Endodermal cell (in vitro differentiated cells): Measurements from ENCODE around the gene PRPF6. TPM values are rescaled to one million over a fixed set of nuclear protein-coding genes. Genes with fewer than 3 reads are reported as not detected.

Source experiments
- DNase-seq: peaks from one replicate; pipeline ENCODE4 v3.0.0-alpha.2; 2017
- H3K27ac ChIP-seq: 2 replicates; pipeline ENCODE4 v1.5.1; 2013; ENCODE audit warnings: mild to moderate bottlenecking, low read depth, low read length, moderate library complexity
- H3K27me3 ChIP-seq: 2 replicates; pipeline ENCODE4 v1.6.1; 2013; ENCODE audit warnings: mild to moderate bottlenecking, low read length, moderate library complexity; ENCODE audit not compliant: insufficient read depth, control insufficient read depth, poor library complexity, severe bottlenecking
- H3K36me3 ChIP-seq: 2 replicates; pipeline ENCODE4 v1.7.0; 2013; ENCODE audit warnings: mild to moderate bottlenecking, low read length, moderate library complexity; ENCODE audit not compliant: control insufficient read depth, insufficient read depth
- H3K4me1 ChIP-seq: one replicate; pipeline ENCODE4 v1.7.0; 2013; ENCODE audit warnings: low read length; ENCODE audit not compliant: control insufficient read depth, insufficient read depth
- H3K4me3 ChIP-seq: 2 replicates; pipeline ENCODE4 v1.5.1; 2013; ENCODE audit warnings: mild to moderate bottlenecking, low read length, moderate library complexity
- H3K9ac ChIP-seq: 2 replicates; pipeline ENCODE4 v1.6.1; 2013; ENCODE audit warnings: mild to moderate bottlenecking, low read length, moderate library complexity; ENCODE audit not compliant: poor library complexity, severe bottlenecking; ENCODE audit errors: extremely low read depth
- H3K9me3 ChIP-seq: 2 replicates; pipeline ENCODE4 v1.6.1; 2013; ENCODE audit warnings: mild to moderate bottlenecking, low read length, moderate library complexity; ENCODE audit not compliant: control insufficient read depth
- H3K27ac Mint-ChIP-seq: 2 replicates; pipeline ENCODE4 v1.8.0; 2020; ENCODE audit warnings: mixed read lengths
- H3K27me3 Mint-ChIP-seq: 2 replicates; pipeline ENCODE4 v1.8.0; 2021; ENCODE audit warnings: mild to moderate bottlenecking, mixed read lengths; ENCODE audit not compliant: insufficient read depth
- H3K36me3 Mint-ChIP-seq: 2 replicates; pipeline ENCODE4 v1.8.0; 2020; ENCODE audit warnings: low read depth, mixed read lengths
- H3K4me1 Mint-ChIP-seq: 2 replicates; pipeline ENCODE4 v1.8.0; 2020; ENCODE audit warnings: mixed read lengths
- H3K4me3 Mint-ChIP-seq: 2 replicates; pipeline ENCODE4 v1.8.0; 2020; ENCODE audit warnings: mild to moderate bottlenecking, moderate library complexity, mixed read lengths
- H3K9me3 Mint-ChIP-seq: 2 replicates; pipeline ENCODE4 v1.8.0; 2020; ENCODE audit warnings: mild to moderate bottlenecking, mixed read lengths
- WGBS, 2 experiments: methylation state at CpG; one replicate each; pipeline versions ENCODE4 v1.1.5 to v1.1.7; 2013; ENCODE audit warnings: missing lambda C conversion rate in 2 of 2, mixed read lengths in 1 of 2; ENCODE audit not compliant: insufficient coverage in 1 of 2, insufficient read length in 1 of 2; 5-methylcytosine and 5-hydroxymethylcytosine counted together
- total RNA-seq, 2 donors: library from RNA; stranded (reverse); fragmentation: NEBNext Ultra II Directional in 1 of 2; extraction: Animal tissue kit (Norgen Biotek cat#: 25700) in 1 of 2; gene quantifications; 2 replicates in 1 of 2; 3 replicates in 1 of 2; pipeline ENCODE4 v1.2.1, GENCODE V29; 2021
- TF ChIP-seq, protein P1 (sequence below): fragments of 200-600 bp; sonication (generic); conservative IDR thresholded peaks from 2 replicates; pipeline ENCODE4 v1.5.0; 2021; ENCODE audit warnings: antibody characterized with exemption, mild to moderate bottlenecking

Gene PRPF6
- total RNA-seq, 2 donors from 2014 or later = 73.3 to 73.9 TPM

DNA sequence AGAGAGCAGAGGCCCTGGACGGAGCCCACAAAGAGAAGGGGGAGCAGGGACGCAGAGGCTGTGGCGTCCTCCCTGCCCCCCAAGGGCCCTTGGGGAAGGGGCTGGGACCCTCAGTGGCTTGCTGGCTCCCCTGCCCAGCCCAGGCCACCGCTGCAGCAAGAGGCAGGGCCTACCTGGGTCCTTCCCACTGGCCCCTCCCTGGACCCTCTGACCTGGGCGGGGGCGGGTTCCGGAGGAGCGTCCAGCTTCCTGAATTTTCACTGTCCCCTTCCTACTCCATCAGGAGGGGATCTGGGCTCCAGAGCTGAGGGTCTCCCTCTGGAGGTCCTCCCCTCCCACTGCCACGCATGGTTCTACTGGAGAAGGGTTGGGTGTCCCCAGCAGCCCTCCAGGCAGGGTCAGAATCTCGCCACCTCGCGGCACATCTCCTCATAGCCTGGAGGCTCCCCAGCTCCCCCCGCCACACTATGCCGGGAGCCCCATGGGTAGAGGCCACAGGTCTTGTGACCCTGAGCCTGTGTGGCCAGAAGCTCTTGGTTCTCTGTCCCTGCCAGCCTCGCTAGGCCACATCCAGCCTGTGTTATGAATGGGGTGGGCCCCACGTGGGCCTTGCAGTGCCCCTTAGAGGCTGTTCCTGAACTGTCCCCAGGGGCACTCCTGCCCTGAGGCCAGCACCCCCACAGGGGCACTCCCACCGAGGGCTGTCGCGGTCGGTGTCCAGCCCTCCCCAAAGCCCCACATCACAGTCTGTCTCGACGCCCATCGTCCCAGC lies 69.5 kb downstream of the PRPF6 start:
- Mint-ChIP-seq H3K9me3 (no peaks in the 10 kb centered on the region), H3K4me3 (no peak overlapping the region), H3K27ac (no peak overlapping the region), H3K4me1 (peaks cover 24% of the 10 kb centered on the region), H3K27me3 (peaks cover 44% of the 10 kb centered on the region), H3K36me3 (no peaks in the 10 kb centered on the region)
- H3K9ac ChIP-seq = no peak overlapping the region
- H3K27ac ChIP-seq = no peak overlapping the region
- peaks cover 21% of the 10 kb centered on the region for H3K4me1 ChIP-seq
- no peak overlapping the region for H3K4me3 ChIP-seq
- 89 to 92% methylated on average over 15 to 23 of the region's 23 CpGs for WGBS, 2 experiments
- TF ChIP-seq, protein P1, sequence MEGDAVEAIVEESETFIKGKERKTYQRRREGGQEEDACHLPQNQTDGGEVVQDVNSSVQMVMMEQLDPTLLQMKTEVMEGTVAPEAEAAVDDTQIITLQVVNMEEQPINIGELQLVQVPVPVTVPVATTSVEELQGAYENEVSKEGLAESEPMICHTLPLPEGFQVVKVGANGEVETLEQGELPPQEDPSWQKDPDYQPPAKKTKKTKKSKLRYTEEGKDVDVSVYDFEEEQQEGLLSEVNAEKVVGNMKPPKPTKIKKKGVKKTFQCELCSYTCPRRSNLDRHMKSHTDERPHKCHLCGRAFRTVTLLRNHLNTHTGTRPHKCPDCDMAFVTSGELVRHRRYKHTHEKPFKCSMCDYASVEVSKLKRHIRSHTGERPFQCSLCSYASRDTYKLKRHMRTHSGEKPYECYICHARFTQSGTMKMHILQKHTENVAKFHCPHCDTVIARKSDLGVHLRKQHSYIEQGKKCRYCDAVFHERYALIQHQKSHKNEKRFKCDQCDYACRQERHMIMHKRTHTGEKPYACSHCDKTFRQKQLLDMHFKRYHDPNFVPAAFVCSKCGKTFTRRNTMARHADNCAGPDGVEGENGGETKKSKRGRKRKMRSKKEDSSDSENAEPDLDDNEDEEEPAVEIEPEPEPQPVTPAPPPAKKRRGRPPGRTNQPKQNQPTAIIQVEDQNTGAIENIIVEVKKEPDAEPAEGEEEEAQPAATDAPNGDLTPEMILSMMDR = no peak
- H3K27me3 ChIP-seq = peaks cover 22% of the 10 kb centered on the region
- peak; percentile 73 for DNase-seq
- no peaks in the 10 kb centered on the region for H3K9me3 ChIP-seq
- no peaks in the 10 kb centered on the region for H3K36me3 ChIP-seq

DNA sequence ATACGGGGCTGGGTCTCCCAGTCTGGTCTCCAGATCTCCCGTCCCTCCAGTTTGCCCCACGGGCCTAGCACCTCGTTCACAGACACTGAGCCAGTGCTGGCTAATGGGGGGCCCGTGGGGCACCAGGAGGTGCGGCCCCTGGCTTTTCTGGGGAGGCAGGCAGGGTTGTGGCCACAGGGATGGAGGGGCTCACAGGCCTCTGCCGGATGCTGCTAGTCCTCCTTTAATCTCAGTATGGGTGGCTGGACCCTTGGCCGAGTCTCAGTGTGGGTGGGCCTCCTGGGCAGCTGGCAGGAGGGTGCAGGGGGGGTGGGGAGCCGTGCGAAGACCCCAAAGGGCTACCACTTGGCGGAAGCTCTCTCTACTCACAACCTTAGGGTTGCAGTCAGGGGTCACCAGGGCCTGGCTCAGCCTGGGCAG lies 70.1 kb downstream of the PRPF6 start:
- WGBS, 2 experiments = 93 to 97% methylated on average over 9 to 11 of the region's 11 CpGs
- TF ChIP-seq, protein P1 = no peak

DNA sequence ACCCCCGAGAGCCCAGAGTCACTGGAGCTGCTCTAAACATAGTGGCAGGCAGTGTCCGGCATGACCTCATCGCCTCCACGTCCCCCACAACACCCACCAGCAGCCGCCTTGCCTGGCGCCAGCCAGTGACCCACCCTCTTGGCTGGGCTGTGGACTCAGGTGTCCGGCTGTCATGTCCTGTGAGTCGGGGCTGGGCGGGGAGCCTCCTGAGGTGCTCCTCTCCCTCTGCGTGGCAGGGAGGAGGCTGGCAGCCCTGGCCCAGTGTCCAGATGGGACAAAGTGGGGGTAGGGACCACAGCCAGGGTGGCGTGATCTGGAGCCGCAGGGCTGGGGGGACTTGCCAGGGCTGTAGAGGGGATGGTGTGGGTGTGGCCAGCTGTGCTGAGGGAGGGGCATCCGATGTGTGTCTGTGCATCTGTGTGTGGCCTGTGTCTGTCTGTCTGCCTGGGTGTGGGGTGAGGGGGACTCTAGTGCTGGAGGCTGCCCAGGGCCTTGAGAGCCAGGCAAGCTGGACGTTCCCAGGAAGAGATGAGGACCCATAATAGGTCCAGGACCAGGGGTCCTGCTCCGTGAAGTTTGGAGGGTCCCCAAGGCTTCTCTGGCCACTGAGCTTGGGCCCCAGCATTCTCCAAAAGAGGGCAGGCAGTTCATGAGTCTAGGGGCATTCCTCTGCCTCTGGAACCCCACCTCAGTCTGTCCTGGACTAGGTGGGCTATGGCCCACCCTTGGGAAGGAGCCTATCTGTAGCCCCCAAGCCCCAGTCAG lies 70.8 kb downstream of the PRPF6 start:
- peaks cover 20% of the 10 kb centered on the region for H3K27me3 ChIP-seq
- H3K9me3 ChIP-seq = no peaks in the 10 kb centered on the region
- peaks cover 20% of the 10 kb centered on the region for H3K4me1 ChIP-seq
- no peak for DNase-seq
- H3K27me3 Mint-ChIP-seq = peaks cover 32% of the 10 kb centered on the region
- no peaks in the 10 kb centered on the region for H3K9me3 Mint-ChIP-seq
- no peak overlapping the region for H3K27ac Mint-ChIP-seq
- TF ChIP-seq, protein P1 = no peak
- H3K27ac ChIP-seq = no peak overlapping the region
- H3K36me3 Mint-ChIP-seq = no peaks in the 10 kb centered on the region
- H3K4me3 ChIP-seq = no peak overlapping the region
- H3K36me3 ChIP-seq = no peaks in the 10 kb centered on the region
- no peak overlapping the region for H3K4me3 Mint-ChIP-seq
- WGBS, 2 experiments = 91 to 94% methylated on average over 7 to 15 of the region's 15 CpGs
- H3K9ac ChIP-seq = no peak overlapping the region
- H3K4me1 Mint-ChIP-seq = peaks cover 14% of the 10 kb centered on the region

More for the DNA sequence above, 70.1 kb downstream of the PRPF6 start:
- H3K9ac ChIP-seq = no peak overlapping the region
- Mint-ChIP-seq H3K27me3 (peaks cover 39% of the 10 kb centered on the region), H3K36me3 (no peaks in the 10 kb centered on the region), H3K27ac (no peak overlapping the region), H3K4me3 (no peak overlapping the region), H3K4me1 (peaks cover 18% of the 10 kb centered on the region), H3K9me3 (no peaks in the 10 kb centered on the region)
- H3K27ac ChIP-seq = no peak overlapping the region
- DNase-seq = no peak
- peaks cover 20% of the 10 kb centered on the region for H3K4me1 ChIP-seq
- H3K9me3 ChIP-seq = no peaks in the 10 kb centered on the region
- H3K4me3 ChIP-seq = no peak overlapping the region
- no peaks in the 10 kb centered on the region for H3K36me3 ChIP-seq
- H3K27me3 ChIP-seq = peaks cover 22% of the 10 kb centered on the region
